NOMO-1 treated with dmso at 0.1 percent for 144 hours (cell line): ENCODE data around the gene CARM1.
"Not testable (repeated sequence)": the region's sequence is repeated elsewhere in the genome, so short reads cannot be mapped to it uniquely, and the experiment has no call there.

Source experiments
- DNase-seq: peaks from one replicate; lab custom pipeline; 2025; ENCODE audit not compliant: unreplicated experiment; lab: John Stamatoyannopoulos, UW

Gene CARM1

GRCh38 chr19:10846500-10847202 lies 24.7 kb upstream of the CARM1 start:
- no peak for DNase-seq

DNA sequence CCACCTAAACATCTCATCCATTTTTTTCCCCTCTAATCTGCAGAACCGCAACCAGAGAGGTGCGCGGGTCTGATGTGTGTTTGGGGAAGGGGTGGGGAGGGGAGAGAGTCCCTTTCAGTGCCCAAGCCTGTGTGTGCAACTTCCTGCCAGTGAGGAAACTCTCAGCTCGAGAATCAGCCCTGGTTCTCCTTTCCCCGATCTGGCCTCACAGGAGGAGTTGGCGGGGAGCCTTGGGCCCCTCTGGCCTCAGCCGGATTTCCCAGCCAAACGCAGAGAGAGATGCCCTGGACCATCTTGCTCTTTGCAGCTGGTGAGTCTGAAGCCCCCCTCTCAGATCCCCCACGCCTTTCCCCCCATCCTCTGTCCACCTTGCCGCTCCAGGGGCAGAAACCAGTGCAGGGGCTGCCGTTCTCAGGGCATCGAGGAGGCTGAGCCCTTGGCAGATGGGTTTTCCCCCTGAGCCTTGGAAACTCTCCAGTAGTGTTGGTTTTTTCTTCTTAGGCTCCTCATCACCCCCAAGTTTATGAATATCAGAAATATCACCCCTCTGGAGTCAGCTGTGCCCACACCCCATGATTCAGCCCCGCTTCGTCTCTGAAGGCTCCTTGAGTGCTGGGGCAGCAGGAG lies 23.0 kb upstream of the CARM1 start, which contains the start of gene C19orf38:
Gene C19orf38 (plus strand): TSS at position 186 of the 627 bp plus-strand sequence. CDS start 94 bp downstream, at position 280.
- peak; percentile 61 for DNase-seq

DNA sequence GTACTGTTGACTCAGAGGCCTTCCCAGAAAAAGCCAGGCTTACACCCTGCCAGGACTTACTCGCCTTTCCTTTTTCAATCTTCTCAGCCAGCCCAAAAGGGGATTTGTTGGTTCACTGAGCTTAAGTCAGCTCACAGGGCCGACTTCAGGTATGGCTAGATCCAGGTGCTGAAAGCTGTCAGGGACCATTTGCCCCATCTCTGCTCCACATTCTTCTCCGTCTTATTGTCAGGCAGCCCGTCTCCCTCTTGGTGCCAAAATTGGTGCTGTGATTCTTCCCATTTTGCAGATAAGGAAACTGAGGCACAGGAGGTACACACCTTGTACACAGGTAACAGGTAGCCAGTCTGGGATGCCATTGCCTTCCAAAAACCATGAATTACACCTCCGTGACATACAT lies 20.7 kb upstream of the CARM1 start:
- no peak for DNase-seq

- no peak for DNase-seq
Observed at GRCh38 chr19:10852098-10852800, 19.1 kb upstream of the CARM1 start.

DNA sequence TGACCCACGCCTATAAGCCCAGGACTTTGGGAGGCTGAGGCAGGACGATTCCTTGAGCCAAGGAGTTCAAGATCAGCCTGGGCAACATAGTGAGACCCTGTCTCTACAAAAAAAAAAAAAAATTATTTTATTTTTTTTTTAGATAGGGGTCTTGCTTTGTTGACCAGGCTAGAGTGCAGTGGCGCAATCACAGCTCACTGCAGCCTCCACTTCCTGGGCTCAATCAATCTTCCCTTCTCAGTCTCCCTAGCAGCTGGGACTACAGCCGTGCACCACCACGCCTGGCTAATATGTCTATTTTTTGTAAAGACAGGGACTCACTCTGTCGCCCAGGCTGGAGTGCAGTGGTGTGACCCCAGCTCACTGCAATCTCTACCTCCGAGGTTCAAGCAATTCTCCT lies 18.4 kb upstream of the CARM1 start:
- DNase-seq: no peak

GRCh38 chr19:10854350-10855089 lies 16.8 kb upstream of the CARM1 start:
- DNase-seq: no peak

GRCh38 chr19:10855879-10856522 lies 15.4 kb upstream of the CARM1 start:
- DNase-seq: no peak

DNA sequence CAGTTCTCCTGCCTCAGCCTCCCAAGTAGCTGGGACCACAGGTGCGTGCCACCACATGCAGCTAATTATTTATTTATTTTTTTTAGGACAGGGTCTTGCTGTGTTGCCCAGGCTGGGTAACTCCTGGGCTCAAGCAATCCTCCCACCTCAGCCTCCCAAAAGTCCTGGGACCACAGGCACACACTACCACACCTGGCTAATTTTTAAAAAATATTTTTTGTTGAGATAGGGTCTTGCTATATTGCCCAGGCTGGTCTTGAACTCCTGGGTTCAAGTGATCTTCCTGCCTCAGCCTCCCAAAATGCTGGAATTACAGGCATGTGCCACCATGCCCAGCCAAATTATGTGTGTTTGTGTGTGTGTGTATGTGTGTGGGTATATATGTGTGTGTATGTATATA lies 14.5 kb upstream of the CARM1 start:
- not testable (repeated sequence) for DNase-seq

DNA sequence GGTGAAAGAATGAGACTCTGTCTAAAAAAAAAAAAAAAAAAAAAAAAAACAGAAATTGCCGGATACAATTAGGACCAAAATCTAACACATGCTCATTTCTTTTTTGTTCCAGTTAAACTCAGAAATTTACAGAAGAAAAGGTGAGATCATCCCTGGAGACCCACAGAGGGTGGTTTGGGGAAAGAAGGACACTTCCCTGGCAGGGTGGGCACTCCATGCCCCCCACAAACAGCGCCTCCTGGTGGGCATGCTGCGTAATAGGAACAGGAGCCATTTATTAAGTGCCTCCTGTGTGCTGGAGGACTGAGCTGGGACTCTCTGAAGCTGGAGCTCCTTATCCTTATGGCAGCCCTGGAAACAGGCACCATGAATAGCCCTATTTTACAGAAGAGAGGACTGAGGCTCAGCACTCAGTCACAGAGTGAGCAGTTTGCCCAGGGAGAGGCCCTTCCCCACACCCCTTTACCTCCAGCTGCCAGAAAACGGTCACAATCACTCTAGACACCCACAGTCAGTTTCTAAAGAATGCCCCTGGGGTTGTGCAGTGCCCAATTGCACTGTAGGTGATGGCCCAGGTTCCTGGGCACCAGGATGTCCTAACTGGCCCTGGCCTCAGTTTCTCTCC lies 13.0 kb upstream of the CARM1 start:
- DNase-seq: no peak

DNA sequence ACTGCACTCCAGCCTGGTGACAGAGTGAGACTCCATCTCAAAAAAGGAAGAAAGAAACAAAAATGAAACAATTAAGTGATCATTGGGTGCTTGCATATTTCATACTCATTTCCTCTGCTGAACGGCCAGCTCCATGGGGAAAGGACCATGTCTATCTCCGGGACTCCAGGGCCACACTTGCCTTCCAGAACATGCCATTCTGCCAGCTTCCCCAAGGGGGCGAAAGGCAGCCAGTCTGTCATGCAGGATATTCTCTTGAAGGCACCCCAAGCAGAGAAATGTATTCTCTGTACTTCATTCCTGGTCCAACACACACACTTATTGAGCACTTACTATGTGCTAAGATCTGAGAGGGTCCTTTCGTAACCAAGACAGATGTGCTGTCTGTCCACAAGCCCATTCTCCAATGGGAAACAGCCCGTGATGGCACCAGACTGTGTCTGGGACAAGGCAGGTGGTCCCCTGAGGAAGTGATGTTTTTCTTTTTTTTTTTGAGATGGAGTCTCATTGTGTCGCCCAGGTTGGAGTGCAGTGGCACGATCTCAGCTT lies 10.2 kb upstream of the CARM1 start:
- DNase-seq: peak; percentile 41

DNA sequence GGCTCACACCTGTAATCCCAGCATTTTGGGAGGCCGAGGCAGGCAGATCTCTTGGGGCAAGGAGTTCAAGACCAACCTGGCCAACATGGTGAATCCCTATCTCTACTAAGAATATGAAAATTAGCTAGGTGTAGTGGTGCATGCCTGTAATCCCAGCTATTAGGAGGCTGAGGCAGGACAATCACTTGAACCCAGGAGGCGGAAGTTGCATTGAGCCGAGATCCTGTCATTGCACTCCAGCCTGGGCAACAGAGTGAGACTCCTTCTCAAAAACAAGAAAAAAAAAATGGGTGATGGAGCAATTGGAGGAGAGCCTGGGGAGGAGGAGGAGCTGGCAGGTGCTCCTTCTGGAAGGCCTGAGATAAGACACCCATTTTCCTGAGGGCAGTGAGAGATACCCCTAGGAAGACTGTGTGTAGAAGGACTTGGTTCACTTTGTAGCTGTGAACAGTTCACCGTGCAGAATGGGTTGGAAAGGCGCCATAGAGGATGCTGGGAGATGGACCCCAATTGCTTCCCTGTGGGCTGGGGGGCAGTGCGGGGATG lies 8.7 kb upstream of the CARM1 start:
- DNase-seq: no peak

DNA sequence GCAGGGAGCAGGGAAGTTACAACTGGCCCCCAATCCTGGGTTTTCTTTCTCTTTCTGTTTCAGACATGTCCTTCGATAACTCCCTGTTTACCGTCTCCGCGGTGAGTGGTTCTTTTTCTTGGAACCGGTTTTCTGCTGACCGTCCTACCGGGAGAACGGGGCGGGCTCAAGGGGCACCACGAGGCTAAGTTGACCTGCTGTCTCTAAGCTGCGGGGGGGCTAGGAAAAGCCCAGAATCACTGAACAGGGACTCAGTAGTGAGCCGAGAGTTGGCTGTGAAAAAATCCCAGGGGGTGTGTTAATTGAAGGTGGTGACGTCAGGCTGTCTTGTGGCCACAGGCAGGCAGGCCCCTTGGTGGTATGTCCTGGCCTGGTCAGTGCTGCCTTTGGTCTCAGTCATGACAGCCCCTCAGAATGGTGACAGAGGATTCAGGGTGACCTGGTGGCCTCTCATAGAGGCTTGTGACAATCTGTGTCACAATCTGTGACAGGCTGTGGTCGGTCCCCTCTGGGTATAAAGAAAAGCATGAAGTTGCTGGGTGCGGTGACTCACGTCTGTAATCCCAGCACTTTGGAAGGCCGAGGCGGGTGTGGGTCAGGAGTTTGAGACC lies 8.1 kb upstream of the CARM1 start:
- DNase-seq: no peak

GRCh38 chr19:10864538-10864899 lies 6.8 kb upstream of the CARM1 start:
- DNase-seq: peak; percentile 65

GRCh38 chr19:10866495-10866894 lies 4.9 kb upstream of the CARM1 start:
- no peak for DNase-seq

GRCh38 chr19:10868872-10869547 lies 2.3 kb upstream of the CARM1 start:
- DNase-seq: no peak

DNA sequence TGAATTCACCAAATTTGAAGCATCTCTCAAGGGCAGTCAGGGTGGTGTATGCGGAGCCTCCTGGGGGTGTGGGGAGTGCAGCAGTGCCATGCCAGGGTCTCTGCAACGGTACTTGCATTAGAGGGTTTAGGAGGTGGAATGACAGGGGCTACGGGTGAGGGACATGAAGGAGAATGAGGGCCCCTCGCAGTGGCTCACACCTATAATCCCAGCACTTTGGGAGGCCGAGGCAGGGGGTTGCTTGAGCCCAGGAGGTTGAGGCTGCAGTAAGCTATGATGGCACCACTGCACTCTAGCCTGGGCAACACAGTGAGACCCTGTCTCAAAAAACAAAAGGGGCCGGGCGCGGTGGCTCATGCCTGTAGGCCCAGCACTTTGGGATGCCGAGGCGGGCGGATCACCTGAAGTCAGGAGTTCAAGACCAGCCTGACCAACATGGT lies 1.5 kb upstream of the CARM1 start:
- DNase-seq: not testable (repeated sequence)

GRCh38 chr19:10870501-10870954 lies 825 bp upstream of the CARM1 start:
- DNase-seq: no peak

DNA sequence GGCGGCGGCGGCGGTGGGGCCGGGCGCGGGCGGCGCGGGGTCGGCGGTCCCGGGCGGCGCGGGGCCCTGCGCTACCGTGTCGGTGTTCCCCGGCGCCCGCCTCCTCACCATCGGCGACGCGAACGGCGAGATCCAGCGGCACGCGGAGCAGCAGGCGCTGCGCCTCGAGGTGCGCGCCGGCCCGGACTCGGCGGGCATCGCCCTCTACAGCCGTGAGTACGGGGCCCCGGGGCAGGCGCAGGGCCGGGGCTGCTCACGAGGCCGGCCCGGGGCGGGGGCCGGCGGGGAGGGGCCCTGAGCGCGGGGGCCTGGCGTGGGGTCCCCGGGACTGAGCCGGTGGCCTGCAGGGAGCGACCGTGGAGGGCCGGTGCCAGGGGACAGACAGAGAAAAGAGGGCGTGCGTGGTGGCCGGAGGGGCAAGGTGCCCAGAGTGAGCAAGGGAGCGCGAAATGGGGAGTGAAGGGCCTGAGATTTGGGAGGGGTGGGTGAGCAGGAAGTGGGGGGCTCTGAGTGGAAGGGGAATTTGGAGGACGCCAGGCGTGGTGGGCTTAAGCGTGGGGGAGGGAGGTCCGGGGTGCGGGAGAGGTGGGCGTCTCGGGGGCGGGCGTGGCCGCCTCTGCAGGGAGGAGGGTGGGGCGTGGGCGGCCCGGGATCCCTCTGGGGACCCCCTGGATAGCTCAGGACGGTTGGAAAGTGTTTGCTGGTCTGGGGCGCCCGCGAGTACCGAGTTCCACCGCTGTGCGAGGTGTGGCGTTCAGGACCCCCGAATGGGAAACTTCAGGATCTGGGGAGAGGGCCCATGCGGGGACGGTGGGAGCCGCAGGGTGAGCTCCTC lies 575 bp downstream of the CARM1 start:
- no peak for DNase-seq
